ENCODE results near the gene FOXD2.
A peak's percentile ranks its signal among the peaks of the same experiment; 100 is the strongest.

Gene FOXD2

GRCh38 chr1:47416319-47417169 is 21.3 kb upstream of the FOXD2 start:
- no peak for DNase-seq (ENCODE audit: low read depth in 2 of 3, low spot score in 1 of 3)

GRCh38 chr1:47417170-47418044 is 20.4 kb upstream of the FOXD2 start:
- no peak for DNase-seq (ENCODE audit: low read depth in 2 of 3, low spot score in 1 of 3)

- DNase-seq (ENCODE audit: low read depth in 2 of 3, low spot score in 1 of 3), result no peak
Observed at GRCh38 chr1:47418122-47418521, 19.7 kb upstream of the FOXD2 start.

GRCh38 chr1:47418681-47419325 is 19.0 kb upstream of the FOXD2 start:
- no peak for DNase-seq (ENCODE audit: low read depth in 2 of 3, low spot score in 1 of 3)

GRCh38 chr1:47420547-47420946 is 17.3 kb upstream of the FOXD2 start:
- no peak for DNase-seq (ENCODE audit: low read depth in 2 of 3, low spot score in 1 of 3)

GRCh38 chr1:47423872-47424271 is 14.0 kb upstream of the FOXD2 start:
- no peak for DNase-seq (ENCODE audit: low read depth in 2 of 3, low spot score in 1 of 3)

GRCh38 chr1:47424336-47424982 is 13.4 kb upstream of the FOXD2 start:
- DNase-seq (ENCODE audit: low read depth in 2 of 3, low spot score in 1 of 3), result no peak

GRCh38 chr1:47431534-47431933 is 6.3 kb upstream of the FOXD2 start:
- no peak for DNase-seq (ENCODE audit: low read depth in 2 of 3, low spot score in 1 of 3)

GRCh38 chr1:47432071-47433036 is 5.5 kb upstream of the FOXD2 start:
- DNase-seq (ENCODE audit: low read depth in 2 of 3, low spot score in 1 of 3), result peak in 2 of 3 donors; percentile 51 to 54

- DNase-seq (ENCODE audit: low read depth in 2 of 3, low spot score in 1 of 3), result no peak
Observed at GRCh38 chr1:47433037-47433421, 4.8 kb upstream of the FOXD2 start.

- DNase-seq (ENCODE audit: low read depth in 2 of 3, low spot score in 1 of 3), result no peak
Observed at GRCh38 chr1:47433477-47434050, 4.3 kb upstream of the FOXD2 start.

- no peak for DNase-seq (ENCODE audit: low read depth in 2 of 3, low spot score in 1 of 3)
Observed at GRCh38 chr1:47434051-47434842, 3.6 kb upstream of the FOXD2 start.

GRCh38 chr1:47435506-47436303 is 2.1 kb upstream of the FOXD2 start:
- DNase-seq (ENCODE audit: low read depth in 2 of 3, low spot score in 1 of 3), result no peak

GRCh38 chr1:47436304-47436978 is 1.4 kb upstream of the FOXD2 start:
- DNase-seq (ENCODE audit: low read depth in 2 of 3, low spot score in 1 of 3), result peak; percentile 56 to 81 (median 81)

GRCh38 chr1:47436979-47437446 is 831 bp upstream of the FOXD2 start:
- DNase-seq (ENCODE audit: low read depth in 2 of 3, low spot score in 1 of 3), result no peak

GRCh38 chr1:47438165-47439016 is 547 bp downstream of the FOXD2 start:
- no peak for DNase-seq (ENCODE audit: low read depth in 2 of 3, low spot score in 1 of 3)
